ENCODE results near the gene KIF26A.

KIF26A gene

GRCh38 chr14:104144911-104145825, 6.8 kb downstream of the KIF26A start:
- Histone ChIP-seq H3K27me3 (replicated peaks in 2 of 5; ENCODE audit: control insufficient read depth in 4 of 5, insufficient read depth in 5 of 5, low read length in 4 of 5) (peaks cover 0 to 11% (median 0%) of the 10 kb centered on the region in 5 experiments), H3K27ac (ENCODE audit: insufficient read depth in 1 of 2, low read depth in 1 of 2, low read length in 2 of 2, poor library complexity in 1 of 2, severe bottlenecking in 2 of 2) (no peak overlapping the region), H3K9me3 (ENCODE audit: control extremely low read depth in 1 of 5, control insufficient read depth in 4 of 5, insufficient read depth in 2 of 5, low read depth in 1 of 5, low read length in 4 of 5) (no peaks in the 10 kb centered on the region), H3K4me3 (ENCODE audit: control insufficient read depth in 1 of 7, extremely low read depth in 1 of 7, insufficient read depth in 4 of 7, low read depth in 2 of 7, low read length in 6 of 7) (no peak overlapping the region), H3K36me3 (ENCODE audit: control insufficient read depth in 4 of 4, insufficient read depth in 4 of 4, low read length in 3 of 4) (no peaks in the 10 kb centered on the region), H3K4me1 (ENCODE audit: control extremely low read depth in 1 of 4, control insufficient read depth in 4 of 4, insufficient read depth in 4 of 4, low read length in 3 of 4) (peaks cover 0 to 7% (median 5%) of the 10 kb centered on the region in 4 experiments)
- WGBS (ENCODE audit: insufficient coverage), result 93% methylated on average over 34 of the region's 37 CpGs
- POLR2A ChIA-PET, result no interaction called here
- DNase-seq, result no peak
- CTCF ChIA-PET, result interaction anchor here (1.4 kb wide), 1 partner anchor 22 kb away, joined by 3 read pairs; no protein-coding TSS in a partner anchor

GRCh38 chr14:104145826-104146601, 7.6 kb downstream of the KIF26A start:
- WGBS (ENCODE audit: insufficient coverage), result 85% methylated on average over 13 of the region's 15 CpGs
- POLR2A ChIA-PET, result no interaction called here
- Histone ChIP-seq H3K27me3 (replicated peaks in 2 of 5; ENCODE audit: control insufficient read depth in 4 of 5, insufficient read depth in 5 of 5, low read length in 4 of 5) (peaks cover 0 to 7% (median 0%) of the 10 kb centered on the region in 5 experiments), H3K4me3 (ENCODE audit: control insufficient read depth in 1 of 7, extremely low read depth in 1 of 7, insufficient read depth in 4 of 7, low read depth in 2 of 7, low read length in 6 of 7) (no peak overlapping the region), H3K9me3 (ENCODE audit: control extremely low read depth in 1 of 5, control insufficient read depth in 4 of 5, insufficient read depth in 2 of 5, low read depth in 1 of 5, low read length in 4 of 5) (no peaks in the 10 kb centered on the region), H3K4me1 (ENCODE audit: control extremely low read depth in 1 of 4, control insufficient read depth in 4 of 4, insufficient read depth in 4 of 4, low read length in 3 of 4) (peaks cover 0 to 14% (median 8%) of the 10 kb centered on the region in 4 experiments), H3K36me3 (ENCODE audit: control insufficient read depth in 4 of 4, insufficient read depth in 4 of 4, low read length in 3 of 4) (no peaks in the 10 kb centered on the region), H3K27ac (ENCODE audit: insufficient read depth in 1 of 2, low read depth in 1 of 2, low read length in 2 of 2, poor library complexity in 1 of 2, severe bottlenecking in 2 of 2) (no peak overlapping the region)
- no peak for DNase-seq
- CTCF ChIA-PET, result no interaction called here

- DNase-seq, result no peak
- H3K27ac ChIP-seq (ENCODE audit: insufficient read depth in 1 of 2, low read depth in 1 of 2, low read length in 2 of 2, poor library complexity in 1 of 2, severe bottlenecking in 2 of 2), result no peak overlapping the region
Observed at GRCh38 chr14:104146651-104147345, 8.4 kb downstream of the KIF26A start.

GRCh38 chr14:104147346-104148125, 9.1 kb downstream of the KIF26A start:
- H3K36me3 ChIP-seq (ENCODE audit: control insufficient read depth in 4 of 4, insufficient read depth in 4 of 4, low read length in 3 of 4), result no peaks in the 10 kb centered on the region
- DNase-seq, result no peak
- peaks cover 0 to 7% (median 0%) of the 10 kb centered on the region in 5 experiments for H3K27me3 ChIP-seq (replicated peaks in 2 of 5; ENCODE audit: control insufficient read depth in 4 of 5, insufficient read depth in 5 of 5, low read length in 4 of 5)
- peaks cover 0 to 14% (median 8%) of the 10 kb centered on the region in 4 experiments for H3K4me1 ChIP-seq (ENCODE audit: control extremely low read depth in 1 of 4, control insufficient read depth in 4 of 4, insufficient read depth in 4 of 4, low read length in 3 of 4)
- CTCF ChIA-PET, result interaction anchor here (2.4 kb wide), 1 partner anchor 11 kb away, joined by 5 read pairs; no protein-coding TSS in a partner anchor
- no peak overlapping the region for H3K27ac ChIP-seq (ENCODE audit: insufficient read depth in 1 of 2, low read depth in 1 of 2, low read length in 2 of 2, poor library complexity in 1 of 2, severe bottlenecking in 2 of 2)
- no peaks in the 10 kb centered on the region for H3K9me3 ChIP-seq (ENCODE audit: control extremely low read depth in 1 of 5, control insufficient read depth in 4 of 5, insufficient read depth in 2 of 5, low read depth in 1 of 5, low read length in 4 of 5)
- H3K4me3 ChIP-seq (ENCODE audit: control insufficient read depth in 1 of 7, extremely low read depth in 1 of 7, insufficient read depth in 4 of 7, low read depth in 2 of 7, low read length in 6 of 7), result no peak overlapping the region
- POLR2A ChIA-PET, result no interaction called here
- 95% methylated on average over 19 of the region's 28 CpGs for WGBS (ENCODE audit: insufficient coverage)

More at GRCh38 chr14:104146651-104147345, 8.4 kb downstream of the KIF26A start:
- ChIA-PET CTCF (interaction anchor here (2.4 kb wide), 1 partner anchor 11 kb away, joined by 5 read pairs; no protein-coding TSS in a partner anchor), POLR2A (no interaction called here)
- 98% methylated on average over 15 of the region's 22 CpGs for WGBS (ENCODE audit: insufficient coverage)
- Histone ChIP-seq H3K4me3 (ENCODE audit: control insufficient read depth in 1 of 7, extremely low read depth in 1 of 7, insufficient read depth in 4 of 7, low read depth in 2 of 7, low read length in 6 of 7) (no peak overlapping the region), H3K4me1 (ENCODE audit: control extremely low read depth in 1 of 4, control insufficient read depth in 4 of 4, insufficient read depth in 4 of 4, low read length in 3 of 4) (peaks cover 0 to 14% (median 8%) of the 10 kb centered on the region in 4 experiments), H3K27me3 (replicated peaks in 2 of 5; ENCODE audit: control insufficient read depth in 4 of 5, insufficient read depth in 5 of 5, low read length in 4 of 5) (peaks cover 0 to 7% (median 0%) of the 10 kb centered on the region in 5 experiments), H3K36me3 (ENCODE audit: control insufficient read depth in 4 of 4, insufficient read depth in 4 of 4, low read length in 3 of 4) (no peaks in the 10 kb centered on the region), H3K9me3 (ENCODE audit: control extremely low read depth in 1 of 5, control insufficient read depth in 4 of 5, insufficient read depth in 2 of 5, low read depth in 1 of 5, low read length in 4 of 5) (no peaks in the 10 kb centered on the region)

GRCh38 chr14:104148433-104149277, 10.3 kb downstream of the KIF26A start:
- 92% methylated on average over 14 of the region's 22 CpGs for WGBS (ENCODE audit: insufficient coverage)
- Histone ChIP-seq H3K27ac (ENCODE audit: insufficient read depth in 1 of 2, low read depth in 1 of 2, low read length in 2 of 2, poor library complexity in 1 of 2, severe bottlenecking in 2 of 2) (no peak overlapping the region), H3K4me1 (ENCODE audit: control extremely low read depth in 1 of 4, control insufficient read depth in 4 of 4, insufficient read depth in 4 of 4, low read length in 3 of 4) (peaks cover 0 to 14% (median 8%) of the 10 kb centered on the region in 4 experiments), H3K27me3 (replicated peaks in 2 of 5; ENCODE audit: control insufficient read depth in 4 of 5, insufficient read depth in 5 of 5, low read length in 4 of 5) (no peaks in the 10 kb centered on the region), H3K9me3 (ENCODE audit: control extremely low read depth in 1 of 5, control insufficient read depth in 4 of 5, insufficient read depth in 2 of 5, low read depth in 1 of 5, low read length in 4 of 5) (no peaks in the 10 kb centered on the region), H3K4me3 (ENCODE audit: control insufficient read depth in 1 of 7, extremely low read depth in 1 of 7, insufficient read depth in 4 of 7, low read depth in 2 of 7, low read length in 6 of 7) (no peak overlapping the region), H3K36me3 (ENCODE audit: control insufficient read depth in 4 of 4, insufficient read depth in 4 of 4, low read length in 3 of 4) (no peaks in the 10 kb centered on the region)
- ChIA-PET CTCF (interaction anchor here (2.4 kb wide), 1 partner anchor 10 kb away, joined by 5 read pairs; no protein-coding TSS in a partner anchor), POLR2A (no interaction called here)
- DNase-seq, result no peak

GRCh38 chr14:104149278-104149595, 10.8 kb downstream of the KIF26A start:
- H3K9me3 ChIP-seq (ENCODE audit: control extremely low read depth in 1 of 5, control insufficient read depth in 4 of 5, insufficient read depth in 2 of 5, low read depth in 1 of 5, low read length in 4 of 5), result no peaks in the 10 kb centered on the region
- no peak overlapping the region for H3K4me3 ChIP-seq (ENCODE audit: control insufficient read depth in 1 of 7, extremely low read depth in 1 of 7, insufficient read depth in 4 of 7, low read depth in 2 of 7, low read length in 6 of 7)
- DNase-seq, result no peak
- ChIA-PET CTCF (no interaction called here), POLR2A (no interaction called here)
- H3K27me3 ChIP-seq (replicated peaks in 2 of 5; ENCODE audit: control insufficient read depth in 4 of 5, insufficient read depth in 5 of 5, low read length in 4 of 5), result no peaks in the 10 kb centered on the region
- WGBS (ENCODE audit: insufficient coverage), result 94% methylated on average over 9 of the region's 11 CpGs
- no peak overlapping the region for H3K27ac ChIP-seq (ENCODE audit: insufficient read depth in 1 of 2, low read depth in 1 of 2, low read length in 2 of 2, poor library complexity in 1 of 2, severe bottlenecking in 2 of 2)
- peaks cover 0 to 14% (median 8%) of the 10 kb centered on the region in 4 experiments for H3K4me1 ChIP-seq (ENCODE audit: control extremely low read depth in 1 of 4, control insufficient read depth in 4 of 4, insufficient read depth in 4 of 4, low read length in 3 of 4)
- no peaks in the 10 kb centered on the region for H3K36me3 ChIP-seq (ENCODE audit: control insufficient read depth in 4 of 4, insufficient read depth in 4 of 4, low read length in 3 of 4)
